Stomach smooth muscle (tissue), 2 donors: ENCODE measurements around the gene SCYGR1.
"Not testable (repeated sequence)": the region's sequence is repeated elsewhere in the genome, so short reads cannot be mapped to it uniquely, and the experiment has no call there.

ENCODE experiments used
- H3K27ac ChIP-seq: one replicate; pipeline ENCODE4 v1.7.0; 2013; ENCODE audit warnings: mild to moderate bottlenecking, low read length, inconsistent platforms
- H3K27me3 ChIP-seq, 2 donors: one replicate each; pipeline ENCODE4 v1.7.0; 2013; ENCODE audit warnings: low read length in 2 of 2; ENCODE audit not compliant: insufficient read depth in 2 of 2, control insufficient read depth in 1 of 2
- H3K36me3 ChIP-seq, 2 donors: one replicate each; pipeline ENCODE4 v1.7.0; 2013; ENCODE audit warnings: low read length in 2 of 2; ENCODE audit not compliant: control insufficient read depth in 2 of 2, insufficient read depth in 2 of 2
- H3K4me1 ChIP-seq: one replicate; pipeline ENCODE4 v1.7.0; 2013; ENCODE audit warnings: low read length; ENCODE audit not compliant: control insufficient read depth, insufficient read depth
- H3K4me3 ChIP-seq, 2 donors: one replicate each; pipeline ENCODE4 v1.7.0; 2013; ENCODE audit warnings: low read length in 2 of 2
- H3K9ac ChIP-seq, 2 donors: one replicate each; pipeline ENCODE4 v1.7.0; 2013; ENCODE audit warnings: low read length in 2 of 2, mild to moderate bottlenecking in 1 of 2
- H3K9me3 ChIP-seq, 2 donors: one replicate each; pipeline ENCODE4 v1.7.0; 2013; ENCODE audit warnings: low read length in 2 of 2; ENCODE audit not compliant: control insufficient read depth in 2 of 2
- donor health status: healthy.
- donor health status: Pancreatic carcinoma.

The SCYGR1 gene

GRCh38 chr2:227386630-227387029 lies 1.1 kb downstream of the SCYGR1 start:
- H3K9me3 ChIP-seq, result peaks cover 0 to 3% of the 10 kb centered on the region in 2 donors
- H3K4me1 ChIP-seq, result no peaks in the 10 kb centered on the region
- H3K27ac ChIP-seq, result no peak overlapping the region
- H3K27me3 ChIP-seq, result no peaks in the 10 kb centered on the region
- H3K9ac ChIP-seq, result no peak overlapping the region
- H3K36me3 ChIP-seq, result no peaks in the 10 kb centered on the region
- H3K4me3 ChIP-seq, result no peak overlapping the region

- Histone ChIP-seq H3K27ac (no peak overlapping the region), H3K4me3 (no peak overlapping the region), H3K4me1 (no peaks in the 10 kb centered on the region), H3K27me3 (no peaks in the 10 kb centered on the region), H3K9ac (no peak overlapping the region), H3K36me3 (no peaks in the 10 kb centered on the region), H3K9me3 (peaks cover 0 to 3% of the 10 kb centered on the region in 2 donors)
Measured at GRCh38 chr2:227383686-227384085, 4.1 kb downstream of the SCYGR1 start.

- H3K27me3 ChIP-seq, H3K27ac ChIP-seq, H3K4me1 ChIP-seq, H3K36me3 ChIP-seq, H3K4me3 ChIP-seq, H3K9me3 ChIP-seq, H3K9ac ChIP-seq: not testable (repeated sequence)
Measured at GRCh38 chr2:227382241-227382835, 5.4 kb downstream of the SCYGR1 start.

- Histone ChIP-seq H3K9me3 (no peaks in the 10 kb centered on the region), H3K9ac (no peak within 1 kb of the TSS), H3K27ac (no peak within 1 kb of the TSS), H3K4me3 (no peak within 1 kb of the TSS), H3K4me1 (no peaks in the 10 kb centered on the region), H3K27me3 (no peaks in the 10 kb centered on the region), H3K36me3 (no peaks in the 10 kb centered on the region)
Measured at GRCh38 chr2:227379095-227379494, 8.7 kb downstream of the SCYGR1 start, which contains the start of gene TM4SF20. Gene TM4SF20 (minus strand): TSS chr2:227379306. CDS start chr2:227379268, 38 bp downstream.

GRCh38 chr2:227378371-227378782 lies 9.4 kb downstream of the SCYGR1 start:
- no peaks in the 10 kb centered on the region for H3K27me3 ChIP-seq
- H3K9ac ChIP-seq, result no peak overlapping the region
- no peaks in the 10 kb centered on the region for H3K36me3 ChIP-seq
- no peak overlapping the region for H3K27ac ChIP-seq
- H3K4me1 ChIP-seq, result no peaks in the 10 kb centered on the region
- H3K4me3 ChIP-seq, result no peak overlapping the region
- H3K9me3 ChIP-seq, result no peaks in the 10 kb centered on the region

GRCh38 chr2:227377467-227378351 lies 10.0 kb downstream of the SCYGR1 start:
- Histone ChIP-seq H3K36me3 (no peaks in the 10 kb centered on the region), H3K27me3 (no peaks in the 10 kb centered on the region), H3K9me3 (no peaks in the 10 kb centered on the region), H3K4me1 (no peaks in the 10 kb centered on the region), H3K9ac (no peak overlapping the region), H3K4me3 (no peak overlapping the region), H3K27ac (no peak overlapping the region)

GRCh38 chr2:227376656-227377396 lies 10.9 kb downstream of the SCYGR1 start:
- no peaks in the 10 kb centered on the region for H3K36me3 ChIP-seq
- H3K4me3 ChIP-seq, result no peak overlapping the region
- no peak overlapping the region for H3K27ac ChIP-seq
- H3K27me3 ChIP-seq, result no peaks in the 10 kb centered on the region
- H3K4me1 ChIP-seq, result no peaks in the 10 kb centered on the region
- H3K9ac ChIP-seq, result no peak overlapping the region
- H3K9me3 ChIP-seq, result no peaks in the 10 kb centered on the region

- no peaks in the 10 kb centered on the region for H3K4me1 ChIP-seq
- H3K4me3 ChIP-seq, result no peak overlapping the region
- no peaks in the 10 kb centered on the region for H3K9me3 ChIP-seq
- no peaks in the 10 kb centered on the region for H3K36me3 ChIP-seq
- H3K27me3 ChIP-seq, result no peaks in the 10 kb centered on the region
- no peak overlapping the region for H3K9ac ChIP-seq
- no peak overlapping the region for H3K27ac ChIP-seq
Measured at GRCh38 chr2:227374158-227374557, 13.6 kb downstream of the SCYGR1 start.

GRCh38 chr2:227373389-227373788 lies 14.4 kb downstream of the SCYGR1 start:
- Histone ChIP-seq H3K9ac (no peak overlapping the region), H3K4me1 (no peaks in the 10 kb centered on the region), H3K4me3 (no peak overlapping the region), H3K9me3 (no peaks in the 10 kb centered on the region), H3K27ac (no peak overlapping the region), H3K27me3 (no peaks in the 10 kb centered on the region), H3K36me3 (no peaks in the 10 kb centered on the region)

GRCh38 chr2:227370791-227371312 lies 16.9 kb downstream of the SCYGR1 start:
- Histone ChIP-seq H3K36me3 (no peaks in the 10 kb centered on the region), H3K27me3 (no peaks in the 10 kb centered on the region), H3K4me3 (no peak overlapping the region), H3K9ac (no peak overlapping the region), H3K27ac (no peak overlapping the region), H3K4me1 (peaks cover 6% of the 10 kb centered on the region), H3K9me3 (no peaks in the 10 kb centered on the region)
